Activated CD8-positive, alpha-beta memory T cell treated with anti-CD3 and anti-CD28 coated beads for 36 hours (primary cell): ENCODE data around the gene SEMA5A. TPM values are rescaled to one million over a fixed set of nuclear protein-coding genes. Genes with fewer than 3 reads are reported as not detected.

Experiments used
- CTCF ChIA-PET: fragments of 350-600 bp; sonication (Branson Sonifier 250); formaldehyde crosslinking; loops from one replicate; lab custom pipeline; 2021; ENCODE audit warnings: antibody characterized with exemption; lab: Charles Lee
- POLR2A ChIA-PET: fragments of 350-600 bp; sonication (Branson Sonifier 250); formaldehyde crosslinking; loops from one replicate; lab custom pipeline; 2021; ENCODE audit warnings: antibody characterized with exemption; lab: Charles Lee
- total RNA-seq, 2 experiments: library from RNA; stranded (reverse); gene quantifications; one replicate each; pipeline ENCODE4 v1.2.3, GENCODE V29; 2021

The SEMA5A gene
- total RNA-seq, 2 experiments from 2014 or later = not detected

DNA sequence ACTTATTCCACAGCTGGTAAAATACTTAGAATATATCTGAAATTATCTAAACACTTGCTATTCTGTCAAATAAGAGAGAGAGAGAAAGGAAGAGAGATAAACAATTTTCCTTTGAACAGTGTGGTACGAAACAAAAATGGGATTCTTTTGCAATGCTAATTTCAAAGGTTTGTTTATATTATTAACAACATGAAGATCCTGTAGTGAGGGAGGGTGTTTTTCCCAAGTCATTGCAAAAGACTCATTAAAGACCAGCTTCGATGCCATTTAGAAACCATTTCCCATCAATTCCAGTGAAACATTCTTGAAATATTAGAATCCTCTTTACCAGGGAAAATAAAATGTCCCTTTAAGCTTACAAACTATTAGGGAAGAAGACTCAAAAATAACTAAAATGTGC lies 505.4 kb downstream of the SEMA5A start:
- CTCF ChIA-PET = no interaction called here
- POLR2A ChIA-PET = no interaction called here

DNA sequence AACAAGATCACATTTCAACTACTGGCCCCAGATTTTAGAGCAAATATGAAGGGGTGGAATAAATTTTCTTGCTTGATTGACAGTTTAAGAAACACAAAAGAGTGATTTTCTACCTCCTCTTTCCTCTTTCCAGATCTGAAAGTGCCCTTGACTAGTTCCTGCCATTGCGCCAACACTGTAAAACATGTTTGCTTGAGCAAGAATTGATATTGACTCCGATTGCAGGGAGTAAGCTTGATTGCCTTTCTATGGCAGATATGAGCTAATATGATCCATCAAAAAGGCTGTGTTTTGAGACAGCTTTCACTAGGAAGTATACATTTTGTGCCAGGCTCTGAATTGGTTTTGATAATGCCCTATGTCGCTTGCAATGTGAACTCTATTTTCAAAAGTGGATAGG lies 508.8 kb downstream of the SEMA5A start:
- CTCF ChIA-PET = no interaction called here
- POLR2A ChIA-PET = no interaction called here

DNA sequence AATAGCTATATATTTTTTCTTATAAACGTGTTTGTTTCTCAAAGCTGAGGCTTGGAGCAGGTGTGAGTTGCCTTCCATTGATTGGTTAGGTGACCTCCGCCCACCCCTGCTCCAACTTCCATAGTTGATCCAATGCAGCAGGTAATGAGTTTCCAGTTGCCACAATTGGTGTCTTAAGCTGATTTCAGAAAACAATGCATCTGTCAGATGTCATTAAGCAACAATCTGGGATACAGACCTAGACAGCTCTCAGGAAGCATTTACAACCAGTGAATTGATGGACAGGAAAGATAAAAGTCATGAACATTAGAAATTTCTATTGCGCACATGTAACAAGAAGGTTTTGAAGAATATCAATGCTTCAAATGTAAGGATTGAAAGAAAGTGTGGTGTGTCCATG lies 510.5 kb downstream of the SEMA5A start:
- POLR2A ChIA-PET = no interaction called here
- CTCF ChIA-PET = no interaction called here

DNA sequence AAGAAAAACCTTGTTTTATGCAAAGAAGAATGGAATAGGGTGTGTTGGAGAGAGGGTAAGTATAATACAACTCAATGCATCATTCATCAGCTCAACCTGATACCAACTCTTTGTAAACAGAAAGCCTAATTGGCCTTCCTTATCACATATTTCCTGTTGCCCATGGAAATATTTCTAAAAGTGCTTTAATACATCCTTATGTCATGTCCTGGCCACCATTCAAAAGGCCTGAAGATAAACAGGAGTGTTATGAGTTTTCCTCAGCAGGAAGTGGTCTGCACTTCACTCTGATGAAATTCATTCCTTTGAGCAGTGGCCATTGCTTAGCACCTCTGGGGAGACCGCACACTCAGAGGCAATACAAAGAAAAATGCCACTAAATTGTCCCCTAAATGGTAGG lies 511.2 kb downstream of the SEMA5A start:
- POLR2A ChIA-PET = no interaction called here
- CTCF ChIA-PET = no interaction called here

DNA sequence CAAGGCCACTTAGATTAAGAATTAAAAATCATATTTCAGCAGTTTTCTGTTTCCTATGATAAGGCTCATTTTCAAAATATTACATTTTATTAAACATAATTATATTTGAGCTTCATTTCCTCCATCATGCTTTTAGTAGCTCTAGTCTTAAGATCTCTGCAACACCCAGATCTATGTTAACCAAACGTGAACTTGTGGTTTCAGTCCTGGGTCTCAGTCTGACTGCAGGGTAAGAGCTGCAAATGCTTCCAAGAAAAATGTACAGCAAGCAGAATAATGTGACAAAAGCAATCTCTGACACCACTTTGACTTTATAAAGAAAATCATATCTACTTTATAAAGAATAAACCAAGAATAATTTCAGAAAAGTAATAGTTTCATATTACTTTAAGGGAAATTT lies 512.4 kb downstream of the SEMA5A start:
- CTCF ChIA-PET = no interaction called here

DNA sequence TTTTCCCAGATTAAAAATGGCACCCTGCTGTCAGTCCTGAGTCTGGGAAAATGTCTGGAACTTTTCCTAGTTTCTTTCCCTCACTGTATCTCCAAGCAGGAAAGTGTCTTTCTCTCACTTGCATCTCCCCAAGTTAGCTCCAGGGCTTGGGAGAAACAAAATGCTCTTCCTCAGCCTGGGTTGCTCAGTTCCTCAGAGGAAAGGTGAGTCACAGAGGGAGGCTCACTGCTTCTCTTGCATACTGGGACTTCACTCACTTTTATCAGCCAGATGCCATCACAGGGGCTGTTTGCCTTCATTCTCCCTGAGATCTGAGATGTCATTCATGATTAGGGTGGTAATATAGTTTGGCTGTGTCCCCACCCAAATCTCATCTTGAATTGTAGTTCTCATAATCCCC lies 519.9 kb downstream of the SEMA5A start:
- CTCF ChIA-PET = no interaction called here
- POLR2A ChIA-PET = no interaction called here

More for the DNA sequence above, 512.4 kb downstream of the SEMA5A start:
- POLR2A ChIA-PET = no interaction called here

DNA sequence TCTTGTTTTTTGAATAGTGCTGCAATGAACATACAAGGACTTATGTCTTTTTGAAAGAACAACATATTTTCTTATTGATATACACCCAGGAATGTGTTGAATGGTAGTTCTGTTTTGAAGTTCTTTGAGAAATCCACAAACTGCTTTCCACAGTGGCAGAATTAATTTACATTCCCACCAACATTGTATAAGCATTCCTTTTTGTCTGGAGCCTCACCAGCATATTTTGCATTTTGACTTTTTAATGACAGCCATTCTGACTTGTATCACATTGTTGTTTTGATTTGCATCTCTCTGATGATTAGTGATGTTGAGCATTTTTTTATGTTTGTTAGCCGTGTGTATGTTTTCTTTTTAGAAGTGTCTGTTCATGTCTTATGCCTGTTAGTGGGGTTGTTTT lies 524.9 kb downstream of the SEMA5A start:
- ChIA-PET POLR2A (no interaction called here), CTCF (no interaction called here)

DNA sequence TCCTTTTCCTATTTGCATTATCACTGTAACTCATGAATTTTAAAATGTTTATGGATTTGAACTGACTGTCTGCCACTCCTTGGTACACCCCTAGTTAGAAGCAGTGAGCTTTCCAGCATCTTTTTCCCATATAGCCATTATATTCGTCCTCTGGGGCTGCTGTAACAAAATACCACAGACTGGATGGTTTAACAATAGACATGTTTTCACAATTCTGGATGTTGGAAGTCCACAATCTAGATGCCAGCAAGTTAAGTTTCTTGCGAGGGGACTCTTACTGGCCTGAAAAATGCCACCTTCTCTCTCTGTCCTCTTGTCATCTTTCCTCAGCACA lies 530.0 kb downstream of the SEMA5A start:
- POLR2A ChIA-PET = no interaction called here
- CTCF ChIA-PET = no interaction called here

DNA sequence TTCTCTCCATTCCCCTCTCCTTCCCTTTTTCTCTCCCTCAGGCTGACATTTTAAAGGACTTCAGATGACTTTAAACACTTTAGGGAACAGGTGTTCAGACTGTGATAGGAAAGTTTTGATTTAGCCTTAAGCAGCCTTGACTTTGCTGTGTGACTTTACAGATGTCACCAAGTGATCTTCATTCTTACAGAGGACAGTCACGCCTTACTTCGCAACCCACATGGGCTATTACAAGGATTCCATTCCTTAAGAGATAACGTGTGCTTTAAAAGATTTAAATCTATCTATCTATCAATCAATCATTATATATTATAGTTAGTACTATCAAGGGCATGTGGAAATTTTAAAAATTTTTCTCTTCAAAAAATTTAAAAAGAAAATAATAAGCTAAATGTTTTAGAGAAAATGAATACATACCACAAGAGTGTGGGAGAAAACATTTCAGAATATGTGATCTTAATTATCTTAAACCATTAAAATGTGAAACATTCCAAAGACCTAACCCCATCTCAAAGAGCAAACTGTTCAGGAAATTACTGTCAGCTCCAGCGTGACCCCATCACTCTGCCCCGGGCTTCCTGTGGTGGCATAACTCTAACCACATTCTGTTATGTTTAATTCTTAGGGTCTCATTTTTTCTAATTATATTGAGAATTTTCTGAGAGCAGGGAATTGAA lies 530.5 kb downstream of the SEMA5A start:
- ChIA-PET CTCF (no interaction called here), POLR2A (no interaction called here)

DNA sequence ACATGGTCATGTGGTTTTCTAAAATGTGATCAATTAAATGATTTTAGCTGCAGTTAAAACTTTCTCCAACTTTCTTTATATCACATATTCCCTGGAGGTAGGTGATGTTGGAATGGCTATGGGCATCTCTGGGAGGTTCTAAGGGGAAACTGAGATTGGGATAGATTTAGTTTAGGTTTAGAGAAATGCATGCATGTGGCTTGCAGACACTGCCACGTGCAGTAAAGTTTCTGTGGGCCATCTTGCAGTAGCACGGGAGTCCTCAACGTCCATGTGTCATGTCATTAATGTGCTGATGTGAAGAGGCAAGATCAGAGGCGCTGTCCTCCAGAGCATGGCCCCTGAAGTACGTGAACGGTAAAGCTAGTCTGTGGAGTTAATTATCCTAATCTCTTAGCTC lies 532.7 kb downstream of the SEMA5A start:
- POLR2A ChIA-PET = no interaction called here
- CTCF ChIA-PET = no interaction called here

DNA sequence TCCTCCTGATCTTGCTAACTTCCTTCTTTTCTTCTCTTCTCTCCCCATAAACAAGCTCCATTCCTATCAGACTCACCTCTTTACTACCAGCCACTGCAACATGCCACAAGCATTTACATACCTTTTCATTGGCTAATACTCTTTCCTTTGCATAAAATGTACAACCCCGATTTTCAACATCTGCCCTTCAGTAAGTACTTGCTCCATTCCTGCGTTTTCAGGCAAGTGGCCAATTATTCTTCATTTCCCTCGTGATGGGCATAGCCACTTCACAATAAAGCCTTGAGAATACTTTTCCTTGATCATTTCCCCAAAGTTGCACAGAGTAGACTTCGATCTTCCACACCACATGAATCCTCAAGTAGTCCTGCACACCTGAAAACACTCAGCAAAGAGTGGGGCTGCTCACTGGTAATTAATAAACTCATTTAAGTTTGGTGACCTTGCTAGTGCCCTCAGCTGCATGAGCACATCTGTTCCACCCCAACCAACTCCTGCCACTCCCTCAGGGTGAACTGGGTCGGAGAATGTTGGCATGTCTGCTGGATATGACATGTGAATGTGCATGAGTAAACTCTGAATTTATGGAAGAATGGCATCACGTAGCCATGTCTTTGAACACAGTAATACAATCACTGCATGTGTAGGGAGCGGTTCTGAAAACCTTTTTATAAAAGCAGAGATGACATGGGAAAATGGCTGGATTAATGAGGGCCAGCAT lies 535.8 kb downstream of the SEMA5A start:
- ChIA-PET CTCF (no interaction called here), POLR2A (no interaction called here)

DNA sequence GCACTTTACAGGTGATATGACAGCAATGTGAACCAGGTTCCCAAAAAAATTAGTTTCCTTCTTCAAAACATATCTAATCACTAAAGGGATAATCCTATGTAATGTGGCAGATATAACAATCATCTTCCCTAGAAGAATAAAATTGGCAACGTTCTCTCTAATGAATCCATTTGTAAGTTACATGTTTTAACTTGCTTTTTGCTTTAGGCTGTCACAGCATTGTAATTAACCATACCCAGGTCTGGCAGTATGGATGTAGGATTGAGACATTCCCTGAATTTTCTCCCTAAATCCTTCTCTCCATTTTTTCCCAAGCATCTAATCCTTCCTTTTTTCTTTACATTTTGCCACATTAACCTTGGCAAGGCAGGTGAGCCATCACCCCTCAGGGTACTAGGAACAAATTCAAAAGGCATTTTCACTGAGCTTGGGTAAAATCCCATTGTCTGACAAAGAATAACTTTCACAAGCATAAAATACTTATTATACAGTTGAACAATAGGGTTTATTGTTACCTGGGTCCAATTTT lies 548.3 kb downstream of the SEMA5A start:
- CTCF ChIA-PET = no interaction called here
- POLR2A ChIA-PET = no interaction called here

DNA sequence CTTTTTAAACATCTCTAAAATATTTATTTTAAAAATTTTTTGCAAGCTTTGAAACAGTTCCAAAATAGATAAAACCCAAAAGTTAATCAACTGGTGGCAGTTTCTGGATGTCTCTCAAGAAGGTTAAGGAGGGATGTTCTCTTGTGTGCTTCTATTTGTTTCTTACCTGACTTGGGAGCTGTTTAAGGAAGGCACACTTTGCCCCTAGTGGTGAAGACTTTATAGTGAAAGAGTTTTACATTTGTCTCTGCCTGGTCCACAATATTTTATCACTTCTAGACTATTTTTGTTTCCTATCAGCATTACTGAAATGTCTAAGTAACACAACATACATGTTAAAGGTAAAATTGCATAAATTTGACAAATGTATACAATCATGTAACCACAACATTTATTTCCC lies 552.8 kb downstream of the SEMA5A start:
- ChIA-PET POLR2A (no interaction called here), CTCF (no interaction called here)

Other genes starting within 250 kb of the SEMA5A start
- gene TAS2R1, start 84.3 kb upstream of the SEMA5A start, total RNA-seq = not detected